A549 (cell line): ENCODE results near the gene ALX3. TPM values are rescaled to one million over a fixed set of nuclear protein-coding genes. Genes with fewer than 3 reads are reported as not detected.

ENCODE experiments used
- ATAC-seq, 2 experiments: fragments of 200-7000 bp in 1 of 2; fragments of >200 bp in 1 of 2; cut with Nextera tagmentation in 1 of 2; cut with Tn5 transposase in 1 of 2; 3 replicates each; pipeline versions ENCODE4 v1.8.0 to v1.9.1; 2018 to 2020; ENCODE audit warnings: mild to moderate bottlenecking in 1 of 2, moderate library complexity in 1 of 2
- CTCF ChIA-PET: fragments of 300-600 bp; sonication (Branson Sonifier 250); formaldehyde crosslinking; extraction: SDS; loops from one replicate; lab custom pipeline; 2021; ENCODE audit warnings: antibody characterized with exemption, inconsistent platforms; lab: Yijun Ruan, JAX
- POLR2A ChIA-PET: fragments of 350-600 bp; formaldehyde crosslinking; extraction: SDS; loops from one replicate; lab custom pipeline; 2021; ENCODE audit warnings: antibody characterized with exemption, inconsistent platforms; lab: Yijun Ruan, JAX
- DNase-seq, 2 experiments: peaks; one replicate each; pipeline versions ENCODE4 v3.0.0 to v3.0.0-alpha.2; 2011 to 2016; ENCODE audit warnings: low read depth in 1 of 2, low spot score in 1 of 2
- FAIRE-seq: peaks from 2 replicates; lab custom pipeline; 2011; peaks lifted over from hg19 to GRCh38; lab: Jason Lieb, UNC
- H3K27ac ChIP-seq, 2 experiments: fragments of >200 bp; sonication (Bioruptor Twin); formaldehyde crosslinking; 3 replicates each; pipeline ENCODE4 v1.5.1; 2016 to 2017
- H3K4me1 ChIP-seq: fragments of >200 bp; sonication (Bioruptor Twin); formaldehyde crosslinking; 3 replicates; pipeline ENCODE4 v1.6.1; 2016
- H3K4me2 ChIP-seq: fragments of >200 bp; sonication (Bioruptor Twin); formaldehyde crosslinking; 3 replicates; pipeline ENCODE4 v1.6.1; 2016
- H3K4me3 ChIP-seq: fragments of >200 bp; sonication (Bioruptor Twin); formaldehyde crosslinking; 3 replicates; pipeline ENCODE4 v1.5.1; 2016
- H3K9me3 ChIP-seq: fragments of >200 bp; sonication (Bioruptor Twin); formaldehyde crosslinking; 3 replicates; pipeline ENCODE4 v1.6.1; 2016
- ATOH8 ChIP-seq: fragments of 250-450 bp; sonication (Bioruptor Pico); IDR thresholded peaks from 2 replicates; pipeline ENCODE4 v1.5.0; 2020; ENCODE audit warnings: low read depth, mild to moderate bottlenecking, moderate library complexity
- CBX2 ChIP-seq: fragments of 200-600 bp; sonication (generic); IDR thresholded peaks from 2 replicates; pipeline ENCODE4 v1.6.1; 2016; ENCODE audit warnings: low read depth, mild to moderate bottlenecking, borderline replicate concordance
- CBX8 ChIP-seq: fragments of 200-600 bp; sonication (generic); IDR thresholded peaks from 2 replicates; pipeline ENCODE4 v1.6.1; 2016
- CTCF ChIP-seq: fragments of >200 bp; sonication (Bioruptor Twin); formaldehyde crosslinking; IDR thresholded peaks from 3 replicates; pipeline ENCODE4 v1.5.1; 2016
- EHMT2 ChIP-seq: fragments of 200-600 bp; sonication (generic); IDR thresholded peaks from 2 replicates; pipeline ENCODE4 v1.6.1; 2016; ENCODE audit warnings: antibody characterized with exemption, low read depth, mild to moderate bottlenecking, moderate library complexity
- EP300 ChIP-seq, 2 experiments: fragments of >200 bp; sonication (Bioruptor Twin); formaldehyde crosslinking; IDR thresholded peaks; 2 replicates in 1 of 2; 3 replicates in 1 of 2; pipeline ENCODE4 v1.6.1; 2016 to 2017
- ESRRA ChIP-seq: fragments of 150-350 bp; IDR thresholded peaks from 2 replicates; pipeline ENCODE4 v1.6.1; 2014; ENCODE audit warnings: mild to moderate bottlenecking, low read length, borderline replicate concordance
- FOSL2 ChIP-seq, 2 experiments: fragments of 450-650 bp in 1 of 2; fragments of >200 bp in 1 of 2; sonication (Bioruptor Twin) in 1 of 2; formaldehyde crosslinking; IDR thresholded peaks; 2 replicates each; pipeline versions ENCODE4 v1.5.0 to v1.6.1; 2016 to 2020; ENCODE audit warnings: mild to moderate bottlenecking in 1 of 2, moderate library complexity in 1 of 2
- FOXS1 ChIP-seq: fragments of 250-450 bp; sonication (Bioruptor Pico); IDR thresholded peaks from 2 replicates; pipeline ENCODE4 v1.5.0; 2020; ENCODE audit warnings: mild to moderate bottlenecking, moderate library complexity
- HDAC2 ChIP-seq: fragments of 200-600 bp; sonication (generic); IDR thresholded peaks from 2 replicates; pipeline ENCODE4 v1.6.1; 2016
- HES2 ChIP-seq: fragments of >200 bp; sonication (Bioruptor Twin); formaldehyde crosslinking; IDR thresholded peaks from 2 replicates; pipeline ENCODE4 v1.6.1; 2016
- JUN ChIP-seq, 2 experiments: fragments of >200 bp; sonication (Bioruptor Twin); formaldehyde crosslinking; IDR thresholded peaks; 2 replicates in 1 of 2; 3 replicates in 1 of 2; pipeline ENCODE4 v1.6.1; 2016 to 2017
- MAZ ChIP-seq: fragments of 150-350 bp; IDR thresholded peaks from 2 replicates; pipeline ENCODE4 v1.6.1; 2014; ENCODE audit warnings: antibody characterized with exemption, low read depth, low read length, borderline replicate concordance
- NFE2L2 ChIP-seq: fragments of 150-350 bp; conservative IDR thresholded peaks from 2 replicates; pipeline ENCODE4 v1.6.1; 2014; ENCODE audit warnings: low read length
- NR3C1 ChIP-seq: fragments of >200 bp; sonication (Bioruptor Twin); formaldehyde crosslinking; IDR thresholded peaks from 3 replicates; pipeline ENCODE4 v1.6.1; 2017
- POLR2AphosphoS2 ChIP-seq: conservative IDR thresholded peaks from 2 replicates; pipeline ENCODE4 v1.6.1; 2012; ENCODE audit warnings: low read length, improper control_type of control experiment, inconsistent platforms
- RARB ChIP-seq: fragments of 250-450 bp; sonication (Bioruptor Pico); IDR thresholded peaks from 2 replicates; pipeline ENCODE4 v1.8.0; 2021; ENCODE audit warnings: mild to moderate bottlenecking, moderate library complexity
- RFX5 ChIP-seq: fragments of 450-650 bp; IDR thresholded peaks from 2 replicates; pipeline ENCODE4 v1.7.1; 2014; ENCODE audit warnings: antibody characterized with exemption, mild to moderate bottlenecking, moderate library complexity
- SMC3 ChIP-seq: fragments of >200 bp; sonication (Bioruptor Twin); formaldehyde crosslinking; IDR thresholded peaks from 3 replicates; pipeline ENCODE4 v1.6.1; 2018; ENCODE audit warnings: inconsistent platforms
- TFCP2L1 ChIP-seq: fragments of 250-450 bp; sonication (Bioruptor Pico); IDR thresholded peaks from 2 replicates; pipeline ENCODE4 v1.5.0; 2021; ENCODE audit warnings: mild to moderate bottlenecking
- ZC3H11A ChIP-seq: fragments of 450-650 bp; IDR thresholded peaks from 2 replicates; pipeline ENCODE4 v1.6.1; 2014; ENCODE audit warnings: antibody characterized with exemption, mild to moderate bottlenecking
- whole genome bisulfite sequencing: methylation state at CpG from one replicate; pipeline ENCODE4 v1.1.6; 2017; ENCODE audit errors: missing lambda C conversion rate; 5-methylcytosine and 5-hydroxymethylcytosine counted together
- polyA plus RNA-seq, 4 experiments: library from polyadenylated mRNA; depleted of rRNA in 3 of 4; stranded (reverse); fragments of >200 nt; fragmentation: RNase III in 1 of 4; extraction: RNeasy Plus Mini Kit Qiagen cat#74134 plus additional on column Dnase treatment in 1 of 4; gene quantifications; 2 replicates in 3 of 4; 3 replicates in 1 of 4; pipeline ENCODE4 v1.2.3, GENCODE V29; 2011 to 2017

The ALX3 gene
- polyA plus RNA-seq, 2 of the 4 experiments (the other 2 are of a cell fraction): not detected

GRCh38 chr1:110114784-110115183, 44.3 kb upstream of the ALX3 start:
- ChIA-PET POLR2A (no interaction called here), CTCF (interaction anchor here (1.4 to 3.1 kb wide), 6 partner anchors 9 to 55 kb away, joined by 3 to 11 read pairs (median 6); no protein-coding TSS in a partner anchor)
- FAIRE-seq (no peak), DNase-seq (no peak), ATAC-seq (no peak)
- Histone ChIP-seq H3K4me1 (no peaks in the 10 kb centered on the region), H3K4me2 (no peak overlapping the region), H3K4me3 (no peak overlapping the region), H3K9me3 (no peaks in the 10 kb centered on the region), H3K27ac (no peak overlapping the region)
- 44% methylated on average over 5 of the region's 5 CpGs for WGBS
- TF ChIP-seq ESRRA (no peak), NFE2L2 (no peak), POLR2AphosphoS2 (no peak), NR3C1 (no peak), CTCF (no peak)

GRCh38 chr1:110114173-110114572, 43.7 kb upstream of the ALX3 start:
- 63% methylated on average over 5 of the region's 5 CpGs for WGBS
- Histone ChIP-seq H3K4me3 (no peak overlapping the region), H3K4me2 (no peak overlapping the region), H3K27ac (no peak overlapping the region), H3K4me1 (no peaks in the 10 kb centered on the region), H3K9me3 (no peaks in the 10 kb centered on the region)
- DNase-seq: no peak
- POLR2A ChIA-PET: no interaction called here
- FAIRE-seq: no peak
- TF ChIP-seq SMC3 (no peak), ZC3H11A (no peak), HES2 (no peak), CBX2 (no peak), EHMT2 (no peak), MAZ (no peak), RFX5 (no peak), HDAC2 (no peak), RARB (CRISPR knock-in tag) (no peak), JUN (IDR thresholded peaks at IDR 0.05) (no peak), CBX8 (no peak), FOSL2 (IDR thresholded peaks at IDR 0.05) (no peak), FOSL2 (CRISPR knock-in tag; IDR thresholded peaks at IDR 0.05) (no peak)
- CTCF ChIA-PET: interaction anchor here (0.8 to 1.7 kb wide), 5 partner anchors 9 to 60 kb away, joined by 3 to 7 read pairs (median 3); no protein-coding TSS in a partner anchor
- no peak for ATAC-seq

- ATAC-seq (no peak), FAIRE-seq (no peak), DNase-seq (no peak)
- Histone ChIP-seq H3K4me1 (no peaks in the 10 kb centered on the region), H3K9me3 (no peaks in the 10 kb centered on the region), H3K4me2 (no peak overlapping the region), H3K4me3 (no peak overlapping the region), H3K27ac (no peak overlapping the region)
- ChIA-PET CTCF (interaction anchor here (0.8 to 2.1 kb wide), 4 partner anchors 10 to 59 kb away, joined by 3 to 9 read pairs (median 3); no protein-coding TSS in a partner anchor), POLR2A (no interaction called here)
- TF ChIP-seq TFCP2L1: no peak
- TF ChIP-seq ATOH8 (CRISPR knock-in tag): no peak
- no peak for TF ChIP-seq EP300 (IDR thresholded peaks at IDR 0.05)
- TF ChIP-seq FOXS1 (CRISPR knock-in tag): no peak
- WGBS: 20% methylated on average over 5 of the region's 5 CpGs
Measured at GRCh38 chr1:110113551-110113950, 43.1 kb upstream of the ALX3 start.
